ENCODE measurements around the gene CPSF6. TPM values are rescaled to one million over a fixed set of nuclear protein-coding genes. Genes with fewer than 3 reads are reported as not detected.

Gene CPSF6
- total RNA-seq, 1 experiment from 2014 or later: 88.4 TPM

- no peak overlapping the region for H3K9ac ChIP-seq (ENCODE audit: low read length)
- no peak for DNase-seq (ENCODE audit: low read depth, low spot score)
- TF ChIP-seq SIN3A (IDR thresholded peaks at IDR 0.05; ENCODE audit: low read depth) (no peak), MAX (IDR thresholded peaks at IDR 0.05) (no peak), ATF3 (IDR thresholded peaks at IDR 0.05) (no peak), RAD21 (IDR thresholded peaks at IDR 0.05; ENCODE audit: low read depth) (no peak), ZBTB33 (IDR thresholded peaks at IDR 0.05; ENCODE audit: extremely low read depth, insufficient replicate concordance, low read length) (no peak), ZFX (IDR thresholded peaks at IDR 0.05) (no peak), EZH2 (IDR thresholded peaks at IDR 0.05) (no peak), CTCF (IDR thresholded peaks at IDR 0.05 in 2 of 3, conservative IDR thresholded peaks at IDR 0.05 in 1 of 3; ENCODE audit: borderline replicate concordance in 1 of 3, insufficient read depth in 1 of 3, low read depth in 2 of 3, low read length in 2 of 3) (no peak), FOSL1 (IDR thresholded peaks at IDR 0.05; ENCODE audit: low read depth) (no peak), EZH2phosphoT487 (IDR thresholded peaks at IDR 0.05; ENCODE audit: borderline replicate concordance) (no peak), POLR2AphosphoS5 (IDR thresholded peaks at IDR 0.05; ENCODE audit: low read depth, low read length) (no peak), CEBPB (IDR thresholded peaks at IDR 0.05; ENCODE audit: low read depth) (no peak), JUND (IDR thresholded peaks at IDR 0.05) (no peak)
- no peak overlapping the region for H3K4me3 ChIP-seq (replicated peaks in 1 of 2; ENCODE audit: low read depth in 1 of 2, low read length in 2 of 2)
- no peaks in the 10 kb centered on the region for H4K20me1 ChIP-seq (ENCODE audit: insufficient read depth)
- POLR2A ChIA-PET: no interaction called here
- BruUV-seq (replicated peaks): no TSS peak
- H3K79me2 ChIP-seq (ENCODE audit: insufficient read depth, low read length): no peaks in the 10 kb centered on the region
- no peak overlapping the region for H3K4me2 ChIP-seq (ENCODE audit: low read length)
- no peak for ATAC-seq
- H2AFZ ChIP-seq (ENCODE audit: low read depth, low read length, poor library complexity, severe bottlenecking): no peak overlapping the region
- H3K27me3 ChIP-seq (ENCODE audit: insufficient read depth, low read length): no peaks in the 10 kb centered on the region
- intact Hi-C loops (cut with micrococcal nuclease): no loop called here
- CTCF ChIA-PET: interaction anchor here (1.3 kb wide), 1 partner anchor 8 kb away, joined by 3 read pairs; no protein-coding TSS in a partner anchor
- H3K4me1 ChIP-seq (ENCODE audit: control insufficient read depth in 1 of 2, insufficient read depth in 2 of 2, low read length in 2 of 2): no peaks in the 10 kb centered on the region
- H3K27ac ChIP-seq (ENCODE audit: low read depth, low read length): no peak overlapping the region
- RAD21 ChIA-PET (ENCODE audit: low non-redundant PET in 1 of 2, low total read pairs in 2 of 2, uncharacterized antibody in 2 of 2, unreplicated experiment in 2 of 2): no interaction called here
- H3K9me3 ChIP-seq (ENCODE audit: control insufficient read depth in 1 of 2, insufficient read depth in 1 of 2, low read depth in 1 of 2, low read length in 2 of 2): 0 out of 4 replicates have a peak, but pooled peaks cover 0 to 5% of the 10 kb centered on the region in 2 experiments
- H3K36me3 ChIP-seq (ENCODE audit: control insufficient read depth in 1 of 2, insufficient read depth in 2 of 2, low read length in 2 of 2): no peaks in the 10 kb centered on the region
- H3K9me2 ChIP-seq (ENCODE audit: insufficient read depth): no peaks in the 10 kb centered on the region
These were observed 59.6 kb downstream of the CPSF6 start for GRCh38 chr12:69298947-69299346.
